GM18508 (cell line): Measurements from ENCODE around the gene CDK4.
"Not testable (repeated sequence)": the region's sequence is repeated elsewhere in the genome, so short reads cannot be mapped to it uniquely, and the experiment has no call there.

Experiments used
- ATAC-seq: cut with Tn5 transposase; IDR thresholded peaks from one replicate; pipeline ENCODE4 v1.9.1; 2021; ENCODE audit warnings: moderate number of reproducible peaks; ENCODE audit not compliant: insufficient read depth, unreplicated experiment

CDK4 gene

GRCh38 chr12:57716305-57716704, 35.8 kb downstream of the CDK4 start:
- no peak for ATAC-seq

- ATAC-seq, result no peak
Measured at GRCh38 chr12:57715786-57716185, 36.3 kb downstream of the CDK4 start.

DNA sequence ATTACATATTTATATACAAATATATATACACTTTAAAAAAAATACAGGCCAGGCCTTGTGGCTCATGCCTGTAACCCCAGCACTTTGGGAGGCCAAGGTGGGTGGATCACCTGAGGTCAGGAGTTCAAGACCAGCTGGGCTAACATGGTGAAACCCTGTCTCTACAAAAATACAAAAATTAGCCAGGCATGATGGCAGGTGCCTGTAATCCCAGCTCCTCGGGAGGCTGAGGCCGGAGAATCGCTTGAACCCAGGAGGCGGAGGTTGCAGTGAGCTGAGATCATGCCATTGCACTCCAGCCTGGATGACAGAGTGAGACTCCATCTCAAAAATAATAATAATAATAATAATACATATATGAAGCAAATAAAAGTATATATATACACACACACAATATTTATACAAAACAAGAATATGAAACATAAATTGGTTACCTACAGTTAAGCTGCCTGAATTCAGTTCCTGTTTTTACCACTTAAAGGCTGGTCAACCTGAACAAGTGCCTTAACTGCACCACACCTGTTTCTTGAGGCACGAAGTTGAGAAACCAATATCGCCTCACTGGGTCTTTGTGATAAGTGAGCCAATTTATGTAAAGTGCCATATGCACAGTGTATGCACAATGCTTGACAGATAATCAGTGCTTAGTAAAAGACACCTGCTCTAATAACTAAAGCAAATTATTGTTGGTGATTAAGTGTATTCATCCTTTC, 36.9 kb downstream of the CDK4 start:
- ATAC-seq, result not testable (repeated sequence)

- ATAC-seq, result no peak
Measured at GRCh38 chr12:57713209-57713608, 38.9 kb downstream of the CDK4 start.

DNA sequence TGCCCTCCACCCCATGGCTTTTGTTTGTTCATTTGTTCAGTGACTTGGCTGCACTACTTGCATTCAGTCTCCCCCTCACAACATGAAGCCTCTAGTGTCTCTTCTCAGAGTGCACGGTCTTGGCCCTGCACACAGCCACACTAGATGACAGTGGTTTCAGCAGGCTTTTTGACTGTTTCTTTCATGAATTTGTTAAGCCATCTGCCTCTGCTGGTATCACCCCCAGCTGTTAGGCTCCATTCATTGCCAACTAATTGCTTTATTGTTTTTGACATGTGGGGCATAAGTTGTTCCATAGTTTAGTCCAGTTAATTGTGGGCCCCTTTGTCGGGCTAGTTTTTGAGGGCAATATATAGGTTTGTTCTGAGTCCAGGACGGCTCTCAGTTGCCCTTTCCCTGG, 39.4 kb downstream of the CDK4 start:
- ATAC-seq, result no peak

GRCh38 chr12:57708296-57708695, 43.8 kb downstream of the CDK4 start:
- no peak for ATAC-seq

GRCh38 chr12:57707250-57707649, 44.9 kb downstream of the CDK4 start:
- ATAC-seq, result no peak

DNA sequence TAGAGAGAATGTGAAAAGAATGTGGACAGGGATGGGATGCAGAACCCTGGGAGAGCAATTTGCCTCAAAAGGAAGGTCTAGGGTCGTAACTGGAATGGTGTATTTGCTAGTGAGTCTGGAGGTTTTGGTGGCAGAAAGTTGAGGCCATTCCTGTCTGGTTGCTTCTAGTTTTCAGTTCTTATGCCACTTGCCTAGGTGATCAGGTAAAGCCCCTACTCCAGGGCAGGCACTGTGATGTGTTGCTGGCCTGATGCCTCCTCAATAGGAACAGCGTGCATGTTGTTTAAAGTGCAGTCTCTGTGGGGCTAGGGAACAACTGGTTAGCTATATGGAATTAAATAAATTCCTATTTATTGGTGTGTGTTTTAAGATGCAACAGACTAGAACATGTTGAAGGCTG, 51.8 kb downstream of the CDK4 start:
- ATAC-seq, result no peak

GRCh38 chr12:57698414-57698813, 53.7 kb downstream of the CDK4 start:
- ATAC-seq, result no peak
